H1 (cell line): ENCODE measurements around the gene LRP8.

Experiments
- ATF2 ChIP-seq: IDR thresholded peaks from 2 replicates; pipeline ENCODE4 v1.6.1; 2012; ENCODE audit warnings: low read length, inconsistent platforms
- CBX5 ChIP-seq: fragments of 300-800, 300-1000 bp; sonication (generic); IDR thresholded peaks from 2 replicates; pipeline ENCODE4 v1.7.1; 2016; ENCODE audit warnings: antibody characterized with exemption, low read length, low read depth
- CHD2 ChIP-seq: IDR thresholded peaks from 2 replicates; pipeline ENCODE4 v1.6.1; 2012; ENCODE audit warnings: low read length, improper control_type of control experiment
- EP300 ChIP-seq, 2 experiments: IDR thresholded peaks; 1 replicate in 1 of 2; 2 replicates in 1 of 2; pipeline ENCODE4 v1.6.1; 2011 to 2012; ENCODE audit warnings: low read depth in 2 of 2, low read length in 2 of 2, mild to moderate bottlenecking in 2 of 2, borderline replicate concordance in 1 of 2, inconsistent platforms in 1 of 2, moderate library complexity in 1 of 2
- GABPA ChIP-seq: IDR thresholded peaks from 2 replicates; pipeline ENCODE4 v1.6.1; 2011; ENCODE audit warnings: mild to moderate bottlenecking, low read length, moderate library complexity, borderline replicate concordance; ENCODE audit not compliant: insufficient read depth
- GTF2F1 ChIP-seq: IDR thresholded peaks from 2 replicates; pipeline ENCODE4 v1.6.1; 2012; ENCODE audit warnings: low read depth, low read length, improper control_type of control experiment, borderline replicate concordance
- KDM5A ChIP-seq: fragments of 200-600 bp; IDR thresholded peaks from 2 replicates; pipeline ENCODE4 v1.7.1; 2012; ENCODE audit warnings: mild to moderate bottlenecking, low read length, inconsistent platforms, mixed read lengths
- POLR2A ChIP-seq, 2 experiments: IDR thresholded peaks; 1 replicate in 1 of 2; 2 replicates in 1 of 2; pipeline ENCODE4 v1.6.1; 2011; ENCODE audit warnings: low read depth in 2 of 2, low read length in 2 of 2, mild to moderate bottlenecking in 2 of 2; ENCODE audit errors: control extremely low read depth in 1 of 2
- RFX5 ChIP-seq: IDR thresholded peaks from 2 replicates; pipeline ENCODE4 v1.6.1; 2011; ENCODE audit warnings: low read depth, low read length, improper control_type of control experiment, borderline replicate concordance
- SAP30 ChIP-seq: fragments of 300-600 bp; sonication (generic); IDR thresholded peaks from 2 replicates; pipeline ENCODE4 v1.7.1; 2012; ENCODE audit warnings: low read length, moderate library complexity, mild to moderate bottlenecking, inconsistent platforms; ENCODE audit not compliant: insufficient read depth, insufficient replicate concordance
- SRF ChIP-seq: IDR thresholded peaks from 2 replicates; pipeline ENCODE4 v1.6.1; 2011; ENCODE audit warnings: mild to moderate bottlenecking, low read depth, low read length, moderate library complexity
- TEAD4 ChIP-seq: IDR thresholded peaks from 2 replicates; pipeline ENCODE4 v1.6.1; 2012; ENCODE audit warnings: low read depth, low read length, inconsistent platforms, mixed read lengths
- YY1 ChIP-seq: IDR thresholded peaks from 2 replicates; pipeline ENCODE4 v1.6.1; 2011; ENCODE audit warnings: low read depth, mild to moderate bottlenecking, low read length
- TF ChIP-seq, protein P1 (sequence below), 3 experiments: IDR thresholded peaks; 1 replicate in 2 of 3; 2 replicates in 1 of 3; pipeline versions ENCODE4 v1.5.1 to v1.6.1; 2011; ENCODE audit warnings: low read length in 3 of 3, mild to moderate bottlenecking in 3 of 3, inconsistent platforms in 2 of 3, low read depth in 1 of 3, moderate library complexity in 1 of 3; ENCODE audit not compliant: insufficient read depth in 1 of 3; ENCODE audit errors: control extremely low read depth in 1 of 3

DNA sequence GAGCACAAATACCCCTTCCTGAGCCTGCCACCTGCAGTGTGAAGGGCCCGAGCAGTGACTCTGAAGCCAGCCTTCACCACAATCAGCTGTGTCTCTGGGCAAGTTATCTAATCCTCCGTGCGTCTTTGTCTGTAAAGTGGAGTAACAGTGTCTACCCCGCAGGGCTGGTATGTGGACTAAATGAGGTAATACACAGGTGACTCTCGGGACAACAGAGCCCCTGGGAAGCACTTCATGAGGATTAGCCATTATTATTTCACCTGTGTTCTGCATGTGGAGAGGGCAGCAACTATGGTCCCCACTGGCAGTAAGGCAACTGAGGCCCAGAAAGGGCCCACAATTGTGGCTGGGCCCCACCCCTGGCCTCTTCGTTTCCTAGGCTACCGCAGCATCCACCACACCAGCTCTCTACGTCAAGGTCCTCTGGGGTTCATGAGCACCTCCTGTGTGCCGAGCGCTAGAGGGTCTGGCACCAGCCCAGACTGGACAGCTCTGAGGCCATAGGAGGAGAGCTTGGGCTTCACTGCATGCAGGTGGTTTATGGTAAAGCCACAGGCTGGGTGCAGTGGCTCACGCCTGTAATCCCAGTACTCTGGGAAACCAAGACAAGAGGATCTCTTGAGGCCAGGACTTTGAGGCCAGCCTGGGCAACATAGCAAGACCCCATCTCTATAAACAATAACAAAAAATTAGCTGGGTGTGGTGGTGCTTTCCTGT is 41.3 kb upstream of the LRP8 start:
- TF ChIP-seq TEAD4 = no peak
- TF ChIP-seq, protein P1, sequence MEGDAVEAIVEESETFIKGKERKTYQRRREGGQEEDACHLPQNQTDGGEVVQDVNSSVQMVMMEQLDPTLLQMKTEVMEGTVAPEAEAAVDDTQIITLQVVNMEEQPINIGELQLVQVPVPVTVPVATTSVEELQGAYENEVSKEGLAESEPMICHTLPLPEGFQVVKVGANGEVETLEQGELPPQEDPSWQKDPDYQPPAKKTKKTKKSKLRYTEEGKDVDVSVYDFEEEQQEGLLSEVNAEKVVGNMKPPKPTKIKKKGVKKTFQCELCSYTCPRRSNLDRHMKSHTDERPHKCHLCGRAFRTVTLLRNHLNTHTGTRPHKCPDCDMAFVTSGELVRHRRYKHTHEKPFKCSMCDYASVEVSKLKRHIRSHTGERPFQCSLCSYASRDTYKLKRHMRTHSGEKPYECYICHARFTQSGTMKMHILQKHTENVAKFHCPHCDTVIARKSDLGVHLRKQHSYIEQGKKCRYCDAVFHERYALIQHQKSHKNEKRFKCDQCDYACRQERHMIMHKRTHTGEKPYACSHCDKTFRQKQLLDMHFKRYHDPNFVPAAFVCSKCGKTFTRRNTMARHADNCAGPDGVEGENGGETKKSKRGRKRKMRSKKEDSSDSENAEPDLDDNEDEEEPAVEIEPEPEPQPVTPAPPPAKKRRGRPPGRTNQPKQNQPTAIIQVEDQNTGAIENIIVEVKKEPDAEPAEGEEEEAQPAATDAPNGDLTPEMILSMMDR (IDR thresholded peaks at IDR 0.05; ENCODE audit: control extremely low read depth in 1 of 3, insufficient read depth in 1 of 3, low read depth in 1 of 3, low read length in 3 of 3) = no peak
- TF ChIP-seq ATF2 = no peak
- no peak for TF ChIP-seq SAP30
- TF ChIP-seq KDM5A = no peak
- no peak for TF ChIP-seq EP300 (IDR thresholded peaks at IDR 0.05; ENCODE audit: borderline replicate concordance in 1 of 2, low read depth in 2 of 2, low read length in 2 of 2)
- no peak for TF ChIP-seq POLR2A (IDR thresholded peaks at IDR 0.05; ENCODE audit: control extremely low read depth in 1 of 2, low read depth in 2 of 2, low read length in 2 of 2)
- no peak for TF ChIP-seq CHD2
- no peak for TF ChIP-seq SRF
- TF ChIP-seq CBX5 = no peak
- no peak for TF ChIP-seq RFX5
- TF ChIP-seq GTF2F1 = no peak
- no peak for TF ChIP-seq GABPA
- no peak for TF ChIP-seq YY1
